Left colon (tissue), 2 donors: ENCODE data around the gene WDR38. TPM values are rescaled to one million over a fixed set of nuclear protein-coding genes. Genes with fewer than 3 reads are reported as not detected.

Experiments used
- ATAC-seq: fragments of 200-7000 bp; cut with Tn5 transposase; one replicate; pipeline ENCODE4 v1.9.1; 2020; ENCODE audit warnings: mild to moderate bottlenecking, moderate library complexity
- DNase-seq, 2 donors: peaks; one replicate each; pipeline ENCODE4 v3.0.0-alpha.2; 2020
- intact Hi-C, 2 donors: fragments of 100-400 bp; cut with DNase I in 1 of 2; cut with micrococcal nuclease in 1 of 2; formaldehyde crosslinking; loops; one replicate each; pipeline versions ENCODE4 v1.11.2 to v1.14.0; 2022; cut with DNase I, micrococcal nuclease
- total RNA-seq, 2 donors: library from RNA; stranded (reverse); fragmentation: NEBNext Ultra II Directional; extraction: Animal tissue kit (Norgen Biotek cat#: 25700); gene quantifications; one replicate each; pipeline ENCODE4 v1.2.1, GENCODE V29; 2021
- donor health status: DM: no; HTN: no; CAD: no.
- donor health status: DM: yes; HTN: yes; CAD: no.

Gene WDR38
- total RNA-seq, 2 donors from 2014 or later, result not detected

DNA sequence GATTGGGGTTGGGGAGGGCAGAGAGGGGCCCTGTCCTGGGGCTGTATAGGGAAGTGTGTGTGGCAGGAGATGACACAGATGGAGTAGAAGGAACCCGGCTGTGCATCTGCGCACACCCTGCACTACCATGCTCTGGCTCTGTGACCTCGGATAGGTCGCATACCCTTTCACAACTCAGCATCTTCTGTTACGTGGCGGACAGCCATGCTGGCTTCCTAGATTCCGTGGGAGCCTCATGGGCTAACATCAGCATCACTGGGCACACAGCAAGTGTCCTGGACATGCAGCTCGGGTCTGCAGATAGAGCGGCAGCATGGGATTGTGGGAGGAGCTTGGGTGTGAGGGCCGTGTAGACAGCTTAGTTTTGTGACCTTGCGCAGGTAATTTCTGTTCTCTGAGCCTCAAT is 17.9 kb downstream of the WDR38 start:
- intact Hi-C loops, result no loop called here
- no peak for DNase-seq
- ATAC-seq, result no peak

DNA sequence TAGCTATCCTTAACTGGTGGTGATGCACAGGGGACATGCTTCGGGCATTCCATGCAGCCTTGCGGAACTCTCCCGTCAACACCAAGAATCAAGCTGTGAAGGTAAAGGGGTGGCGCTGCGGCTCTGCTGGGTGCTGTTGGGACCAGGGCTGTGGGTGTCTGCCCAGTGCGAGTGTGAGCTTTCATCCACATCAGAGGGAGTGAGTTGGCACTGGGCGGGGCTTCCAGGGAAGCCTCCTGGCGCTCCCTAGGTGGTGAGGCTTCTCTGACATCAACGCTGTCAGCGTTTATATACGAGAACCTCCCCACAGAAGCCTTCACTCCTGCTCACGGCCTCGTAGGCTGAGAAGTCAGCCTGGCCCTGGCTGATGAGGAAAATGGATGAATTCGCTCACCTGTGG is 20.4 kb downstream of the WDR38 start:
- ATAC-seq (no peak), DNase-seq (no peak)
- intact Hi-C loops, result no loop called here

DNA sequence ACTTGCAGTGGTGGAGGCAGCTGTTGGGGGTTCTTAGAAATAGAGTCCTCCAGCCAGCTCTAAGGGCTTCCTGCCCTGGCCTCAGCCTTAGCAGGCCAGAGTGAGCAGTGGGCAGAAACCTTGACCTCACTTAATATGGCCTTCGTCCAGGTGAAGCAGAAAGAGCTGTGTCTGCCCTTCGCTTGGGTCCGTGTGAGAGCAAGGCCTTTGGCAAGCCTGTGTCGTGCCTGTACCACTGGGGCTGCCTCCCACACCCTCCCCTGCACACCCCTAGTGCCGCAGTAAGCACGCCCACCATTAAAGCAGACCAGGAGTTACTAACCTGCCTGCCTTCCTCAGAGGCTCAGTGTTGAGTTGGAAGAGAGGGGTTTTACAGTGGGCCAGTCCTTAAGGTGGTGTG is 22.2 kb downstream of the WDR38 start:
- DNase-seq, result no peak
- intact Hi-C loops, result no loop called here
- no peak for ATAC-seq

- DNase-seq, result no peak
- intact Hi-C loops, result no loop called here
- ATAC-seq, result no peak
Observed at GRCh38 chr9:124877021-124877782, 23.9 kb downstream of the WDR38 start.

DNA sequence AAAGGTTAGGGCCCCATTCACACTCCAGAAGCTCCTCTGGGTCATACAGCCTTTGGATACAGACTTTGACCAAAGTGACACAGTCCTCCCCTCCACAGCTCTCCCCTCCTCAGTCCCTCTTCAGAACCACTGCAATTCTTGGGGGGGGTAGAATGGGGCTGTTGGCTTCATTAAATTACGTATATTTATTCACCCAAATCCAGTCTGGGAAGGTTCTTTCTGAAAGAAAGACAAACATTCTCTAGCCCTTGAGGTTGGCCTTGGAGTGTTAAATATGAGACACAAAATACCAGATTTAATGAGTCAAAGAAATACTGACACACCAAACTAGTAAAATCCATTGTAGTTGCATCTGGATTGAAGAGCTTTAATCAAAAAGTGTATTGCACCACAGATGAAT is 24.8 kb downstream of the WDR38 start:
- ATAC-seq, result no peak
- intact Hi-C loops, result no loop called here

GRCh38 chr9:124878518-124878917 is 25.3 kb downstream of the WDR38 start:
- no peak for ATAC-seq
- DNase-seq, result no peak
- intact Hi-C loops, result no loop called here

More for the DNA sequence above, 24.8 kb downstream of the WDR38 start:
- DNase-seq, result no peak

DNA sequence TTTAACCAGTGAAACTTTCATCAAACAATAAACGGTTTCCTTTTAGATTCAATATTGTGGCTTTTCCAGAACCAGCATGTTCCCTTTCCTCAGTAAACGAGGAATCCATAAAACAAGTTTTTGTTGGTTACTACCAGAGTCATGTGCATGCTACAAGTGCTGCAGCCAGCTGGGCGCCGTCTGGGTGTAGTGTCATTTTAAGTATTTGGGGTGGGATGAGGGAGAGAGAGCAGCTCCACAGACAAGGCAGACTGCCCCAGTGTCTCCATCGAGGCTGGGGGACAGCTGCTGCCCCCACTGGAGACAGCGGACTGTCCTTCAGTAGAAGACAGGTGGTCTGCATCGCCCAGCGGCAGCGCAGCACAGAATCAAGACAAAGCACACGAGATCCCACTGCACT is 26.0 kb downstream of the WDR38 start:
- ATAC-seq (no peak), DNase-seq (no peak)
- intact Hi-C loops, result no loop called here

GRCh38 chr9:124880501-124880900 is 27.2 kb downstream of the WDR38 start:
- intact Hi-C loops, result no loop called here
- ATAC-seq (no peak), DNase-seq (no peak)

DNA sequence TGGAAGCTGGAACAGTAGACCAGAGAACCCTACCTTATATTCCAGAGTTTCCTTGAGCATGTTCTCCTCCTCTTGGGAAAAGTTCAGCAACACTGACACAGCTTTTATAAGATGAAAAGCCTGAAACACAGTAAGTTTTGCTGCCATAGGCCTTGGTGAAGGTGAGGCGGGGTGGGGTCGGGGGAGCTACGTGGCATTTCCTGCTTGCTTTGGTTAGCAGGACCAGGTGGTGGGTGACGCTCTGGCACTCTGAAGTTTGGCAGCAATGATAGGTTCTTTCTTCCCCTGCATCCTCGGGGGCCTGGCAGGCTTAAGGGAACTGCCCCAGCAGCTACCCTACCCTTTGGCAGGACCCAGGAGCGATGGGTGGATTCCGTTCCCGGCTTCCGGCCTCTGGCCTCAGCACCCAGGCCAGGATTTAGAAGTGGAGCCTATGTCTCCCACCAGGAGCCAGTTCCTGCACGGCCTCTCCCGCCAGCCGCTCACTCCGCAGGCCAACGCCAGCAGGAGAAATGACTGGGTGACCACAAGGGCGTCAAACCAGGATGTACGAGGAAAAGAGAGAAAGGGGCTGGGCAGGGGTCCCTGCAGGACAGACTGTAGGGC is 28.0 kb downstream of the WDR38 start:
- intact Hi-C loops, result no loop called here
- ATAC-seq (no peak), DNase-seq (no peak)

GRCh38 chr9:124882231-124882630 is 29.0 kb downstream of the WDR38 start:
- ATAC-seq, result no peak
- intact Hi-C loops, result no loop called here
- DNase-seq, result no peak

DNA sequence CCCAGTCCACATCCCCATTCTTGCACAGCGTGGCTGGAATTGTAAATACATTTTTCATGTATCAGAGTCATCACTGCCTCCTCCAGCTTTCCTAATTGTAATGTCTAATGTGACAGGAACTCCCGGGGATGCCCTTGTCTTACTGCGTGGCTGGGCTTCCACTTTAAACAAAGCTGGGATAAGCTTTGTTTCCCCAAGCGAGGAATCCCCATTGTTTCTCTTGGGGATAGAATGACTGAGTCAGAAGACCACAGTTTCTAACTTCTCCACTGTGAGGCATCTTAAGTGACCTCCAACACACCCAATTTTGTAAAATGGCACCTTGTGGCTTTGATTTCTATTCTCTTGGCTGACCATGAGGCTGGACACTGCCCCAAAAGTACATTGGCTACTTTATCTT is 31.1 kb downstream of the WDR38 start:
- ATAC-seq (no peak), DNase-seq (no peak)
- intact Hi-C loops, result no loop called here

DNA sequence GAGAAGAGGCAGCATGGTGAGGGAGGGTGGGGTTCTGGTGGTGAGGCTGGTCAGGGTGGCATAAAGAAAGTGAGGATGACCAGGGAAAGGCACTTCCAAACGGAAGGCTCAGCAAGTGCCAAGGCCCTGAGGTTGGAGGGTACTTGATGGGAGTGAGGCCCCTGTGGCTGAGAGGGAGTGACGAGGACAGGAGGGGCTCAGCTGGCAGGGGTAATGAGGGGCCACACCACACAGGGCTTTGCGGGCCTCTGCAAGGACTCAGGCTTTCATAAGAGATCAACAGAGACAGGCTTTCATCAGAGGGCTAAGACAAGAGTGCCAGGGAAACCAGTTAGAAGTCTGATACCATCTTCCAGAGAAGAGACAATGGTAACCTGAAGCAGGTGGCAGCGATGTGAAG is 32.3 kb downstream of the WDR38 start:
- DNase-seq, result no peak
- intact Hi-C loops, result no loop called here
- no peak for ATAC-seq

DNA sequence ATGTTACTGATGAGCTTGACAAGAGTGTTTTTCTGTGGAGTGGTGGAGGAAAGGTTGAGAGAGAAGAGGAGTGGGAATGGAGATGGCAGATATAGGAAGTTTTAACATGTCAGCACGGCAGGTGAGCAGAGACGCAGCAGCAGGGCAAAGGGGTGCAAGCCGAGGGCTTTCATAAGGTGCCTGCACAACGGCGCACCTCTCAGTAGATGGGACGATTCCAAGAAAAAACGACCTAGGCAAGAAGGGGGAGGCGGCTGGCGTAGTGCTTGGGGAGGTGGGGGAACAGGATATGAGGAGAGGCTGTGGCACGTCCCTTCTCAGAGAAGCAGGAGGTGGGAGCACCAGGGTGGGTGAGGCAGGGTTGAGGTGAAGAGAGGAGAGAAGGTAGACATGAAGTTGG is 33.2 kb downstream of the WDR38 start:
- intact Hi-C loops, result no loop called here
- ATAC-seq, result no peak
- DNase-seq, result no peak

- ATAC-seq (no peak), DNase-seq (no peak)
- intact Hi-C loops, result no loop called here
Observed at GRCh38 chr9:124886866-124887492, 33.7 kb downstream of the WDR38 start.

DNA sequence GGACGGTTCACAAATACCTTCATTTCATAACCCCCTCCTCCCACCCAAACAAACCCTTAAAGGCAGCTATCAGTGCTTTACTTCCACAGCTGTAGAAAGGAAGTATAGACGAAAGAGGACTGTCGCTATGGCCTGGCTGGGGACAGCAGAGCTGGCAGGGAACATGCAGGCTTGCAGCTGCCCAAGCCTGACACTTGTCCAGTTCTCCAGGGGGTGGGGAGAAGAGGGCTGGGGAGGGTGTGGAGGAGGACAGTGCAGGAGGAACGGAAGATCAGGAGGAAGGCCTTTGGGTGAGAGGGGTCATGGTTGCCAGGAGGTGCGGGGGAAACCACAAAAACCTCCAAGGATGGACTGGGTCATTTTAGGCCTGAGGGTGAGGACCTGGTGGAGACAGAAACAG is 34.6 kb downstream of the WDR38 start:
- DNase-seq, result no peak
- intact Hi-C loops, result no loop called here
- no peak for ATAC-seq

DNA sequence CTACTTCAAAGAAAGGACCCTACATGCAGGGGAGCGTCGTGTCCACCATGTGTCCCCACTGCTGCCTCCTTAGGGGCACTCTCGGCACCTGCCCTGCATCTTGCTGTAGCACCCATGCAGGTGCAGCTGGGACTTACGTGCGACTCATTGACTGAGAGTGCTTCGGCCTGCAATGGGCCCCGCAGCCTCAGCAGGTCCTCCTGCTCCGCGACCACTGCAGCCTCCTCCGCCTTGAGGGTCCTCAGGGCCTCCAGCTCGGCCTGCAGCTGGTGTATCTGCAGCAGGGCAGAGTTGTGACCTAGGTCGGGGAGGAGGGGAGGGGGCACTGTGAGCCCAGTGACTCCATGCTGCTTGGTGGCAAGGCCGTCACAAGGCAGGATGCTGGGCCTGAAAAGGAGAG is 35.7 kb downstream of the WDR38 start:
- DNase-seq (no peak), ATAC-seq (no peak)
- intact Hi-C loops, result no loop called here

GRCh38 chr9:124890179-124890578 is 36.9 kb downstream of the WDR38 start:
- no peak for DNase-seq
- no peak for ATAC-seq
- intact Hi-C loops, result no loop called here

DNA sequence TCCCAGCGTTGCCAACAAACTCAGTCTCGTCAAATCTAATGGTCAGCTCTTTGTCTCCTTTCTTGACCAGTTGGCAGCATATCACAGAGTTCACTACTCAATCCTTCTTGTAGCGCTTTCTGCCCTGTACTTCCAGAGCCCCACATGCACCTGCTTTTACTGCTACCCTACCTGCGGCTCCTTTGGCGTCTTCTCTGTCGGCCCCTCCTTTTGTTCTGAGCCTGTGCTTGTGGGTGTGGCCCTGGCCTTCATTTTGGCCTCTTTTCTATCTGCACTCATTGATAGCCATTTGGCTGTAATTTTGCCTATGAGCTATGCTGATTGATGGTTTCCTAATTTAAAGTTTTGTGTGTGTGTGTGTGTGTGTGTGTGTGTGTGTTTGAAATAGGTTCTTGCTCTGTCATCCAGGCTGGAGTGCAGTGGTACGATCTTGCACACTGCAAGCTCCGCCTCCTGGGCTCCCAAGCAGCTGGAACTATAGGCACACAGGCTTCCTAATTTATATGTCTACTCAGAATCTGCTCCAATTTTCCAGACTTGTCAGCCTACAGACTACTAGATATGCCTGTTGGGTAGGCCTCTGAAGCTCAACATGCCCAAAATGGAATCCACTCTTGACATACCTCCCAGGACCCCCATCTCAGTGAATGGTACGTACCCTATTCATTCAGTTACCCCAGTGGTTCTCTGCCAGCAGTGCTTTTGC is 40.9 kb downstream of the WDR38 start:
- intact Hi-C loops, result no loop called here
- DNase-seq, result no peak

GRCh38 chr9:124894741-124895170 is 41.5 kb downstream of the WDR38 start:
- no peak for DNase-seq

More for the DNA sequence above, 40.9 kb downstream of the WDR38 start:
- ATAC-seq, result no peak

More at GRCh38 chr9:124894741-124895170, 41.5 kb downstream of the WDR38 start:
- ATAC-seq, result peak; percentile 40
- intact Hi-C loops, result no loop called here
